COLO829 (cell line): ENCODE data around the gene ATP10D.
A peak's percentile ranks its signal among the peaks of the same experiment; 100 is the strongest.
"Not testable (repeated sequence)": the region's sequence is repeated elsewhere in the genome, so short reads cannot be mapped to it uniquely, and the experiment has no call there.

Experiments used
- DNase-seq: peaks from one replicate; pipeline ENCODE4 v3.0.0; 2012; ENCODE audit warnings: low spot score

ATP10D gene

GRCh38 chr4:47485047-47485692, at the start of gene ATP10D:
Gene ATP10D, plus strand, starts transcription at chr4:47485275. Its CDS starts 27,266 bp downstream, at chr4:47512541.
- peak; percentile 65 for DNase-seq

- DNase-seq, result no peak
Measured at GRCh38 chr4:47442980-47443379, 42.1 kb upstream of the ATP10D start.

- no peak for DNase-seq
Measured at GRCh38 chr4:47444031-47444430, 41.0 kb upstream of the ATP10D start.

GRCh38 chr4:47451657-47452056, 33.4 kb upstream of the ATP10D start:
- no peak for DNase-seq

GRCh38 chr4:47462799-47463234, 22.3 kb upstream of the ATP10D start:
- peak; percentile 3 for DNase-seq

GRCh38 chr4:47463235-47463956, 21.7 kb upstream of the ATP10D start, which contains the start of gene COMMD8:
Gene COMMD8, minus strand, starts transcription at chr4:47463702. Its CDS starts 51 bp downstream, at chr4:47463651.
- peak; percentile 83 for DNase-seq

- DNase-seq, result no peak
Measured at GRCh38 chr4:47465004-47465403, 20.1 kb upstream of the ATP10D start.

GRCh38 chr4:47466056-47466785, 18.9 kb upstream of the ATP10D start:
- no peak for DNase-seq

- no peak for DNase-seq
Measured at GRCh38 chr4:47468706-47469365, 16.2 kb upstream of the ATP10D start.

GRCh38 chr4:47469951-47470350, 15.1 kb upstream of the ATP10D start:
- peak; percentile 19 for DNase-seq

GRCh38 chr4:47471064-47471463, 14.0 kb upstream of the ATP10D start:
- no peak for DNase-seq

- no peak for DNase-seq
Measured at GRCh38 chr4:47471591-47471990, 13.5 kb upstream of the ATP10D start.

- no peak for DNase-seq
Measured at GRCh38 chr4:47473141-47473750, 11.8 kb upstream of the ATP10D start.

- DNase-seq, result no peak
Measured at GRCh38 chr4:47474799-47475198, 10.3 kb upstream of the ATP10D start.

- DNase-seq, result no peak
Measured at GRCh38 chr4:47475411-47475810, 9.7 kb upstream of the ATP10D start.

- no peak for DNase-seq
Measured at GRCh38 chr4:47478804-47479203, 6.3 kb upstream of the ATP10D start.

- no peak for DNase-seq
Measured at GRCh38 chr4:47482326-47482725, 2.7 kb upstream of the ATP10D start.

- DNase-seq, result no peak
Measured at GRCh38 chr4:47483745-47484144, 1.3 kb upstream of the ATP10D start.

GRCh38 chr4:47484168-47484567, 907 bp upstream of the ATP10D start:
- DNase-seq, result no peak

- DNase-seq, result no peak
Measured at GRCh38 chr4:47485768-47486167, 693 bp downstream of the ATP10D start.

- no peak for DNase-seq
Measured at GRCh38 chr4:47486231-47486673, 1.2 kb downstream of the ATP10D start.

- not testable (repeated sequence) for DNase-seq
Measured at GRCh38 chr4:47486727-47487126, 1.7 kb downstream of the ATP10D start.
